HEK293 (cell line): ENCODE measurements around the gene SLC2A4.
A peak's percentile ranks its signal among the peaks of the same experiment; 100 is the strongest.

Source experiments
- CTCF ChIA-PET: fragments of 350-600 bp; formaldehyde crosslinking; extraction: SDS; loops from one replicate; lab custom pipeline; 2021; ENCODE audit warnings: antibody characterized with exemption; lab: Yijun Ruan, JAX
- POLR2A ChIA-PET: fragments of 300-600 bp; formaldehyde crosslinking; extraction: SDS; loops from one replicate; lab custom pipeline; 2020; ENCODE audit warnings: antibody characterized with exemption, inconsistent platforms; lab: Yijun Ruan, JAX
- H3K27ac ChIP-seq: fragments of 200-500 bp; sonication (Bioruptor generic); 2 replicates; pipeline ENCODE4 v1.5.1; 2014; ENCODE audit warnings: low read depth, low read length, control low read depth, inconsistent platforms; ENCODE audit errors: extremely low read depth
- H3K36me3 ChIP-seq, 2 experiments: fragments of 200-500 bp in 1 of 2; sonication (Bioruptor generic) in 1 of 2; 1 replicate in 1 of 2; 2 replicates in 1 of 2; pipeline ENCODE4 v1.5.1; 2014 to 2017; ENCODE audit warnings: inconsistent platforms in 2 of 2, low read length in 2 of 2; ENCODE audit not compliant: control insufficient read depth in 2 of 2, insufficient read depth in 1 of 2
- H3K4me1 ChIP-seq: fragments of 200-500 bp; sonication (Bioruptor generic); 2 replicates; pipeline ENCODE4 v1.5.1; 2014; ENCODE audit warnings: mild to moderate bottlenecking, low read length, inconsistent platforms; ENCODE audit not compliant: control insufficient read depth, insufficient read depth
- H3K4me3 ChIP-seq: 2 replicates; pipeline ENCODE4 v1.5.1; 2011; ENCODE audit warnings: low read depth, mild to moderate bottlenecking, control low read depth, low read length, moderate library complexity
- H3K9me3 ChIP-seq: fragments of 200-500 bp; sonication (Bioruptor generic); 2 replicates; pipeline ENCODE4 v1.5.1; 2014; ENCODE audit warnings: low read depth, low read length, inconsistent platforms; ENCODE audit not compliant: control insufficient read depth, insufficient read depth
- HIC1 ChIP-seq: fragments of 450-650 bp; formaldehyde crosslinking; IDR thresholded peaks from 2 replicates; pipeline ENCODE4 v1.5.1; 2016; ENCODE audit warnings: missing biosample characterization, missing genetic modification characterization
- KLF16 ChIP-seq: fragments of 450-650 bp; formaldehyde crosslinking; IDR thresholded peaks from 2 replicates; pipeline ENCODE4 v1.5.1; 2017; ENCODE audit warnings: missing biosample characterization, missing genetic modification characterization
- PRDM1 ChIP-seq: fragments of 450-650 bp; formaldehyde crosslinking; IDR thresholded peaks from 2 replicates; pipeline ENCODE4; 2016; ENCODE audit warnings: missing biosample characterization, missing genetic modification characterization
- PRDM10 ChIP-seq: fragments of 450-650 bp; formaldehyde crosslinking; IDR thresholded peaks from 2 replicates; pipeline ENCODE4 v1.5.1; 2016; ENCODE audit warnings: missing biosample characterization, missing genetic modification characterization
- RBAK ChIP-seq: fragments of 450-650 bp; formaldehyde crosslinking; IDR thresholded peaks from 2 replicates; pipeline ENCODE4 v1.5.1; 2016; ENCODE audit warnings: missing biosample characterization, missing genetic modification characterization
- WT1 ChIP-seq: fragments of 450-650 bp; formaldehyde crosslinking; IDR thresholded peaks from 2 replicates; pipeline ENCODE4 v1.5.1; 2016; ENCODE audit warnings: missing biosample characterization, missing genetic modification characterization
- ZBTB17 ChIP-seq: fragments of 450-650 bp; formaldehyde crosslinking; IDR thresholded peaks from 2 replicates; pipeline ENCODE4 v1.5.1; 2016; ENCODE audit warnings: missing biosample characterization, missing genetic modification characterization
- ZBTB48 ChIP-seq: fragments of 450-650 bp; formaldehyde crosslinking; IDR thresholded peaks from 2 replicates; pipeline ENCODE4 v1.5.1; 2016; ENCODE audit warnings: missing biosample characterization, missing genetic modification characterization
- ZNF239 ChIP-seq: fragments of 450-650 bp; formaldehyde crosslinking; IDR thresholded peaks from 2 replicates; pipeline ENCODE4 v1.5.1; 2016; ENCODE audit warnings: missing biosample characterization, missing genetic modification characterization
- ZNF366 ChIP-seq: fragments of 450-650 bp; formaldehyde crosslinking; conservative IDR thresholded peaks from 2 replicates; pipeline ENCODE4 v1.5.1; 2016; ENCODE audit warnings: missing biosample characterization, missing genetic modification characterization
- ZNF394 ChIP-seq: fragments of 450-650 bp; formaldehyde crosslinking; IDR thresholded peaks from 2 replicates; pipeline ENCODE4 v1.5.1; 2016; ENCODE audit warnings: missing biosample characterization, missing genetic modification characterization, mild to moderate bottlenecking, moderate library complexity, borderline replicate concordance
- ZNF513 ChIP-seq: fragments of 450-650 bp; IDR thresholded peaks from 2 replicates; pipeline ENCODE4 v1.5.1; 2018; ENCODE audit warnings: missing biosample characterization, missing genetic modification characterization
- ZNF529 ChIP-seq: fragments of 450-650 bp; formaldehyde crosslinking; IDR thresholded peaks from 2 replicates; pipeline ENCODE4 v1.5.1; 2017; ENCODE audit warnings: missing genetic modification characterization, missing biosample characterization; ENCODE audit not compliant: insufficient replicate concordance
- ZNF645 ChIP-seq: fragments of 450-650 bp; formaldehyde crosslinking; IDR thresholded peaks from 2 replicates; pipeline ENCODE4; 2016; ENCODE audit warnings: missing biosample characterization, missing genetic modification characterization
- ZSCAN5A ChIP-seq: fragments of 450-650 bp; formaldehyde crosslinking; IDR thresholded peaks from 2 replicates; pipeline ENCODE4 v1.5.1; 2016; ENCODE audit warnings: missing biosample characterization, missing genetic modification characterization
- TF ChIP-seq, protein P1 (sequence below): fragments of 450-650 bp; formaldehyde crosslinking; IDR thresholded peaks from 2 replicates; pipeline ENCODE4 v1.5.1; 2016; ENCODE audit warnings: missing biosample characterization, missing genetic modification characterization
- TF ChIP-seq, protein P2 (sequence below): fragments of 450-650 bp; formaldehyde crosslinking; IDR thresholded peaks from 2 replicates; pipeline ENCODE4 v1.5.1; 2017; ENCODE audit warnings: missing biosample characterization, missing genetic modification characterization

SLC2A4 gene

GRCh38 chr17:7313088-7313889 lies 31.8 kb downstream of the SLC2A4 start (continued):
- peak; percentile 62 for TF ChIP-seq PRDM10 (tag by site-specific recombination)

GRCh38 chr17:7313890-7314718 lies 32.6 kb downstream of the SLC2A4 start:
- ChIA-PET CTCF (interaction anchor here (0.6 to 4.1 kb wide), 11 partner anchors 8 to 1908 kb away, joined by 3 to 22 read pairs (median 5); partner anchors contain the start of genes ACADVL, DLG4 and NEURL4), POLR2A (interaction anchor here (0.6 to 4.1 kb wide), 12 partner anchors 8 to 123 kb away, joined by 3 to 42 read pairs (median 4); partner anchors contain the start of genes ACADVL, DLG4, DVL2 and GABARAP)
- Histone ChIP-seq H3K4me1 (peaks cover 19% of the 10 kb centered on the region), H3K4me3 (peak overlapping the region; percentile 87), H3K9me3 (no peaks in the 10 kb centered on the region), H3K27ac (peak overlapping the region; percentile 98), H3K36me3 (peaks cover 46 to 82% of the 10 kb centered on the region in 2 experiments)
- no peak for TF ChIP-seq ZNF239
- TF ChIP-seq RBAK (tag by site-specific recombination) = no peak
- no peak for TF ChIP-seq ZNF513 (tag by site-specific recombination)
- TF ChIP-seq ZBTB48 = no peak
- TF ChIP-seq, protein P1, sequence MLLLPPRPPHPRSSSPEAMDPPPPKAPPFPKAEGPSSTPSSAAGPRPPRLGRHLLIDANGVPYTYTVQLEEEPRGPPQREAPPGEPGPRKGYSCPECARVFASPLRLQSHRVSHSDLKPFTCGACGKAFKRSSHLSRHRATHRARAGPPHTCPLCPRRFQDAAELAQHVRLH (tag by site-specific recombination) = no peak
- no peak for TF ChIP-seq KLF16
- TF ChIP-seq ZSCAN5A (tag by site-specific recombination) = no peak
- TF ChIP-seq ZBTB17 (tag by site-specific recombination) = peak; percentile 86
- TF ChIP-seq ZNF529 = no peak
- TF ChIP-seq PRDM1 (tag by site-specific recombination) = peak; percentile 95
- TF ChIP-seq ZNF645 (tag by site-specific recombination) = no peak
- no peak for TF ChIP-seq WT1 (tag by site-specific recombination)
- peak; percentile 79 for TF ChIP-seq ZNF394
- no peak for TF ChIP-seq HIC1 (tag by site-specific recombination)
- peak; percentile 82 for TF ChIP-seq ZNF366
- TF ChIP-seq, protein P2, sequence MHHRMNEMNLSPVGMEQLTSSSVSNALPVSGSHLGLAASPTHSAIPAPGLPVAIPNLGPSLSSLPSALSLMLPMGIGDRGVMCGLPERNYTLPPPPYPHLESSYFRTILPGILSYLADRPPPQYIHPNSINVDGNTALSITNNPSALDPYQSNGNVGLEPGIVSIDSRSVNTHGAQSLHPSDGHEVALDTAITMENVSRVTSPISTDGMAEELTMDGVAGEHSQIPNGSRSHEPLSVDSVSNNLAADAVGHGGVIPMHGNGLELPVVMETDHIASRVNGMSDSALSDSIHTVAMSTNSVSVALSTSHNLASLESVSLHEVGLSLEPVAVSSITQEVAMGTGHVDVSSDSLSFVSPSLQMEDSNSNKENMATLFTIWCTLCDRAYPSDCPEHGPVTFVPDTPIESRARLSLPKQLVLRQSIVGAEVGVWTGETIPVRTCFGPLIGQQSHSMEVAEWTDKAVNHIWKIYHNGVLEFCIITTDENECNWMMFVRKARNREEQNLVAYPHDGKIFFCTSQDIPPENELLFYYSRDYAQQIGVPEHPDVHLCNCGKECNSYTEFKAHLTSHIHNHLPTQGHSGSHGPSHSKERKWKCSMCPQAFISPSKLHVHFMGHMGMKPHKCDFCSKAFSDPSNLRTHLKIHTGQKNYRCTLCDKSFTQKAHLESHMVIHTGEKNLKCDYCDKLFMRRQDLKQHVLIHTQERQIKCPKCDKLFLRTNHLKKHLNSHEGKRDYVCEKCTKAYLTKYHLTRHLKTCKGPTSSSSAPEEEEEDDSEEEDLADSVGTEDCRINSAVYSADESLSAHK (tag by site-specific recombination) = peak; percentile 76
